ENCODE data around the gene MYRFL. TPM values are rescaled to one million over a fixed set of nuclear protein-coding genes. Genes with fewer than 3 reads are reported as not detected.

The MYRFL gene
- total and polyA plus RNA-seq, 12 donors: 0.10 to 0.51 (median 0.30) TPM; not detected in 4

DNA sequence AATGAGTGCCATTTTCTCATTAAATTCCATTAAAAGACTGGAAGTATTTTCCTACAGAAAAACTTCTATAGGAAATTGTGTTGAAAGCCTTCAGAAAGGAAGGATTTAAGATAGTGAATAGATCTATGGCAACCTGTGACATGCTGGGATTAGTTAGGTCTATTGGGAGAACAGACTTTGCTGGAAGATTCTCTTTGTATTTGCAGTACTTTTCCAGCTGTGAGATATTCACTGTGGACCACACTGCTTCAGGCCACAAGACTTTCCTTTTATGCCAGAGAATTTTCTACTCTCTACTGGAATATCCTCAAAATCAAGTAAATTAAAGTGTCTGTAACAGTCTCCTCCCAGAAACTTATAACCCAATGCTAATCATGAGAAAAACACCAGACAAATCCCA, 136.2 kb downstream of the MYRFL start:
- Histone ChIP-seq H3K4me3 (no peak overlapping the region), H3K27me3 (no peaks in the 10 kb centered on the region), H3K27ac (no peak overlapping the region), H3K36me3 (no peaks in the 10 kb centered on the region), H3K4me1 (peaks cover 0 to 8% (median 3%) of the 10 kb centered on the region in 9 donors), H3K9me3 (no peaks in the 10 kb centered on the region)
- peak in 1 of 8 donors; percentile 33 for ATAC-seq
- DNase-seq: no peak
- TF ChIP-seq CTCF (IDR thresholded peaks at IDR 0.05): no peak
- intact Hi-C loops (cut with DNase I): no loop called here

- Histone ChIP-seq H3K27ac (peak overlapping the region in 8 of 10 donors; percentile 2 to 70 (median 51)), H3K36me3 (no peaks in the 10 kb centered on the region), H3K27me3 (no peaks in the 10 kb centered on the region), H3K9me3 (no peaks in the 10 kb centered on the region), H3K4me3 (no peak overlapping the region), H3K4me1 (peaks cover 0 to 20% (median 9%) of the 10 kb centered on the region in 9 donors)
- intact Hi-C loops (cut with DNase I): no loop called here
- WGBS, 2 donors: 39 to 48% methylated on average over 1 of the region's 1 CpG
- ATAC-seq (peak; percentile 75 to 95 (median 86)), DNase-seq (peak; percentile 29 to 53)
- no peak for TF ChIP-seq CTCF (IDR thresholded peaks at IDR 0.05)
Observed at GRCh38 chr12:69966409-69966808, 141.4 kb downstream of the MYRFL start.

DNA sequence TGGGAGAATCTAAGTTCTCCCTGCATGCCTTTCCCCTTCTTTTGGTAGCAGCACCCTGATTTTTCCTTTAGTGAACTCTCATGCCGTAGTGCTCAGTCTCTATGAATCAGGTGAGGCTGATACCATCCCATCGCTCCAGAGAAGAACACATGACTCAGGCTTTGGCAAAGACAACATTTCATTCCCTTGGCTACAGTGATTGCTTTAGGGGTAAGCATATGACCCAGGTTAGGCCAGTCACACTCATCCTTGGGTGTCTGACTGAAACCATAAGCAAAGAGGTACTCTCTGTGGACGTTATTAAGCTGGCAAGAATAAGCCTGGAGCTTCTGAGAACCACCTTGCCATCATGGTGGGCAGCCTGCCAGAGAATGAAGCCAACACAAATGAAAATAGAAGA, 141.8 kb downstream of the MYRFL start:
- Histone ChIP-seq H3K27ac (peak overlapping the region in 8 of 10 donors; percentile 2 to 70 (median 51)), H3K36me3 (no peaks in the 10 kb centered on the region), H3K4me1 (peaks cover 0 to 20% (median 9%) of the 10 kb centered on the region in 9 donors), H3K9me3 (no peaks in the 10 kb centered on the region), H3K27me3 (no peaks in the 10 kb centered on the region), H3K4me3 (no peak overlapping the region)
- intact Hi-C loops (cut with DNase I): no loop called here
- WGBS, 2 donors: 35 to 67% methylated on average over 3 of the region's 3 CpGs
- ATAC-seq (peak in 5 of 8 donors; percentile 24 to 75 (median 39)), DNase-seq (no peak)
- no peak for TF ChIP-seq CTCF (IDR thresholded peaks at IDR 0.05)

- ATAC-seq: no peak
- Histone ChIP-seq H3K9me3 (no peaks in the 10 kb centered on the region), H3K27me3 (no peaks in the 10 kb centered on the region), H3K4me1 (peaks cover 0 to 20% (median 9%) of the 10 kb centered on the region in 9 donors), H3K36me3 (no peaks in the 10 kb centered on the region), H3K27ac (no peak overlapping the region), H3K4me3 (no peak overlapping the region)
- WGBS, 2 donors: 79 to 86% methylated on average over 3 of the region's 3 CpGs
- no peak for DNase-seq
- TF ChIP-seq CTCF (IDR thresholded peaks at IDR 0.05): no peak
- intact Hi-C loops (cut with DNase I): no loop called here
Observed at GRCh38 chr12:69969011-69969410, 144.0 kb downstream of the MYRFL start.

Data from heart right ventricle (tissue), 16 donors.